MG63 (cell line): ENCODE measurements around the gene FBXO36. TPM values are rescaled to one million over a fixed set of nuclear protein-coding genes. Genes with fewer than 3 reads are reported as not detected.
"Not testable (repeated sequence)": the region's sequence is repeated elsewhere in the genome, so short reads cannot be mapped to it uniquely, and the experiment has no call there.

ENCODE experiments used
- DNase-seq: peaks from one replicate; pipeline ENCODE4 v3.0.0-alpha.2; 2020
- H3K27me3 ChIP-seq: fragments of 250-450 bp; sonication (Bioruptor Pico); 2 replicates; pipeline ENCODE4 v1.5.1; 2020; ENCODE audit warnings: mild to moderate bottlenecking, moderate library complexity
- H3K36me3 ChIP-seq: fragments of 250-450 bp; sonication (Bioruptor Pico); 2 replicates; pipeline ENCODE4 v1.5.1; 2020; ENCODE audit warnings: mild to moderate bottlenecking, moderate library complexity
- H3K4me3 ChIP-seq: fragments of 250-450 bp; sonication (Bioruptor Pico); 2 replicates; pipeline ENCODE4 v1.5.1; 2020; ENCODE audit warnings: mild to moderate bottlenecking, moderate library complexity
- H3K9me3 ChIP-seq: fragments of 250-450 bp; sonication (Bioruptor Pico); 2 replicates; pipeline ENCODE4 v1.5.1; 2020; ENCODE audit warnings: mild to moderate bottlenecking, moderate library complexity
- total RNA-seq: library from RNA; depleted of rRNA; stranded (reverse); fragments of >200 nt; shearing (Covaris generic); gene quantifications from 2 replicates; pipeline ENCODE4 v1.2.3, GENCODE V29; 2014; ENCODE audit warnings: low replicate concordance

The FBXO36 gene
- total RNA-seq, 1 experiment from 2014 or later, result 0.56 TPM

DNA sequence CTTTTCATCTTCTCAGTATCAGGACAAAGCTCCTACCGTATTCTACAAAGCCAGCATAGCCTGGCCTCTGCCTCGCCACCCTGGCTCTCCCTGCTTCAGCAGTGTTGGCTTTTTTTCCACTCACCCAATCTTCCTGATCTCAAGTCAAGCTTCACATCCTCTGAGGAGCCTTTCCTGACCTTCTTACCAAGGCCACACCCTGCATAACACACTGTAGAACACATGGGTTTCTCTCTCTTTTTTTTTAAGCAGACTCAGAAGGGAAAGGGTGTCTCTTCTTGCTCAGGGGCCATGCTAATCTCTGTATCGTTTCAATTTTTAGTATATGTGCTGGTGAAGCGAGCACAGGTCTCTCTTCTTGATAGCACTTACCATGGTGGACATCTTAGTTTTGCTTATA lies 15.2 kb downstream of the FBXO36 start:
- Histone ChIP-seq H3K36me3 (peaks cover 9% of the 10 kb centered on the region), H3K9me3 (no peaks in the 10 kb centered on the region), H3K4me3 (no peak overlapping the region), H3K27me3 (no peaks in the 10 kb centered on the region)
- no peak for DNase-seq

DNA sequence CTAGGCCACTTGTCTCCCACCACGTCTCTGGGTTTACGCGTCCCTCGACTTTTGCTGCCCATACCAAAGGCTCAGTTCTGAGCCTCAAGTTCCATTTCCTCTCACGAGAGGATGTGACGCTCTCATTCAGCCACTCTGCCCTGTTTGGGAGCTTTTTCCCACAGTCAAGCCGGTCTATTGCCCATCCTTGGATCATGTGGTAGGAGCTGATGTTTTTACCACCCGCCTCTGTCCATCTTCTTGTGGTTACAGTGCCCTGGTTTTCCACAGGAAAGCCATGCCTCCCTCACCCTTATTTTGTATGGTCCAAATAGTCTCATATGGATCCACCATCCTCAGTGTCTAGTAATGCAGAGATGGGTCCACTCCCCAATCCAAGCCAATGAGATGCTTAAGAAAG lies 20.4 kb downstream of the FBXO36 start:
- no peaks in the 10 kb centered on the region for H3K36me3 ChIP-seq

DNA sequence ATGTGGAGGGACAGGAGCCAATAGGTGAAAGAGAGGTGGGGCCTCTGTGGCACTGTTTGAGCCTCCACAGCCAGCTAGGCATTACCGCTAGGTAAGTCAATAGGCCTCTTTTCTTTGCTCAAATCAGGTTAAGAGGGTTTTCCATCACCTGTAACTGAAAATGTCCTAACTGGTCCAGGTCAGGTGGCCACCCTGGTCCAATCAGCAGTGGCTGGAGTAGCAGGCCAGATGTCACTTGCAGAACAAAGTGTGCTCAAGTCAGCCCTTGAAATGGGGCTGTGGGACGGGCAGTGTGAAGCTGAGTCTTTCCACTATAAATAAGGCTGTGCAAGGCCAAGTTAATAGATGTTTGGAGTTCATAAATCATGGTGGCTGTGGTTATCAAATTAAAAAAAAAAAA lies 20.9 kb downstream of the FBXO36 start:
- no peak for DNase-seq
- no peaks in the 10 kb centered on the region for H3K36me3 ChIP-seq
- no peaks in the 10 kb centered on the region for H3K27me3 ChIP-seq
- no peak overlapping the region for H3K4me3 ChIP-seq
- no peaks in the 10 kb centered on the region for H3K9me3 ChIP-seq

More for the DNA sequence above, 20.4 kb downstream of the FBXO36 start:
- Histone ChIP-seq H3K9me3 (no peaks in the 10 kb centered on the region), H3K4me3 (no peak overlapping the region), H3K27me3 (no peaks in the 10 kb centered on the region)
- no peak for DNase-seq

DNA sequence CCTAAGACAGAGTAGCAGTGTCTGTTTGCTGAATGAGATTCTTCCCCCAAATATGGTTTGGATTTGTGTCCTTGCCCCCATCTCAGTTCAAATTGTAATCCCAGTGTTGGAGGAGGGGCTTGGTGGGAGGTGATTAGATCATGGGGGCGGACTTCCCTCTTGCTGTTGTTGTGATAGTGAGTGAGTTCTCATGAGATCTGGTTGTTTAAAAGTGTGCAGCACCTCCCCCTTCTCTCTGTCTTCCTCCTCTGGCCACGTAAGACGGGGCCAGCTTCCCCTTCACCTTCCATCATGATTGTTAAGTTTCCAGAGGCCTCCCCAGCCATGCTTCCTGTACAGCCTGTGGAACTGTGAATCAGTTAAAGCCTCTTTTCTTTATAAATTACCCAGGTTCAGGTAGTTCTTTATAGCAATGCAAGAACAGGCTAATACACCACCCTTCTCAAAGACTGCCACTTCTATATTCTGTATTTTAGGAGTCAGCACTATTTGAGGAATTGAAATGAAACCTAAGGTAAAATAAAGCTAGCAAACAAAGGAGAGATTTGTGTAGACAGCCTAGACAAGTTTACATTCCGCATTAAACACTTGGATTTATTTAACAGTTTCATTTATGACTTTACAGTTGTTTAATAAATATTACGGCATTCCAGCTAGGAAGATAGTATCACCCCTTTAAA lies 21.6 kb downstream of the FBXO36 start:
- Histone ChIP-seq H3K27me3 (no peaks in the 10 kb centered on the region), H3K36me3 (no peaks in the 10 kb centered on the region), H3K4me3 (no peak overlapping the region), H3K9me3 (no peaks in the 10 kb centered on the region)
- DNase-seq, result no peak

DNA sequence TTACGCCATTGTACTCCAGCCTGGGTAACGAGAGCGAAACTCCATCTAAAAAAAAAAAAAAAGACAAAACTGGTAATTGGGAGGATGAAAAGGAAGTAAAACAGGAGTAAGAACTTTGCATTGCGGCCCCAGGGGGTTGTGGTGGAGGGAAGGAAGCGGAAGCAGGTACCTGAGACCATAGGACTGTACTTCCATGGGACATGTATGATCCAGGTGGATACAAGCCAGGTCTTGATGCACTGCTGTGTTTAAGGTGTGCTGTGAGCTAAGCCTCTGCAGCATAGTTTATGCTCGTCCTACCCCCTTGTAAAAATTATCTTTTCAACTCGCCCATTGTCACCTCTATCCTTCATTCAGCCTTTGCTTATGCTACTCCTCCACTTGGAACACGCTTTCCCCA lies 23.7 kb downstream of the FBXO36 start:
- no peak for DNase-seq
- H3K4me3 ChIP-seq, result no peak overlapping the region

DNA sequence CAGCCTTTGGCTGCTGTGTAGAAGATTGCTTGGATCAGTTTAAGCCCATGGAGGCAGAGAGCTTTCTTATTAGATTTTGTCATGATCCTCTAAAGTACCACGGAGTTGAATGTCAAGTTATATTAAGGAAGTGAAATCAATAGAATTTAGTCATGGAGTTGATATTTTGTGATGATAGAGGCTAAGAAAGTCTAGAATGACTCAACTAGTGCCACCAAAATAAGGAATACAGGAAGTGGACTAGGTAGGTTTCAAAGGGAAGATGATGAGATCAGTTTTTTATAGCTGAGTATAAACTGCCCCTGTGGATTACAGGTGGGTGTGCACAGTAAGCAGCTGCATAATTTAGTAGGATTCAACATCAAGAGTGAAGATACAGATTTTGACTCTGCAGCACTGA lies 25.2 kb downstream of the FBXO36 start:
- Histone ChIP-seq H3K27me3 (no peaks in the 10 kb centered on the region), H3K36me3 (no peaks in the 10 kb centered on the region), H3K9me3 (no peaks in the 10 kb centered on the region), H3K4me3 (no peak overlapping the region)
- DNase-seq, result no peak

More for the DNA sequence above, 23.7 kb downstream of the FBXO36 start:
- Histone ChIP-seq H3K27me3 (no peaks in the 10 kb centered on the region), H3K9me3 (no peaks in the 10 kb centered on the region), H3K36me3 (no peaks in the 10 kb centered on the region)

DNA sequence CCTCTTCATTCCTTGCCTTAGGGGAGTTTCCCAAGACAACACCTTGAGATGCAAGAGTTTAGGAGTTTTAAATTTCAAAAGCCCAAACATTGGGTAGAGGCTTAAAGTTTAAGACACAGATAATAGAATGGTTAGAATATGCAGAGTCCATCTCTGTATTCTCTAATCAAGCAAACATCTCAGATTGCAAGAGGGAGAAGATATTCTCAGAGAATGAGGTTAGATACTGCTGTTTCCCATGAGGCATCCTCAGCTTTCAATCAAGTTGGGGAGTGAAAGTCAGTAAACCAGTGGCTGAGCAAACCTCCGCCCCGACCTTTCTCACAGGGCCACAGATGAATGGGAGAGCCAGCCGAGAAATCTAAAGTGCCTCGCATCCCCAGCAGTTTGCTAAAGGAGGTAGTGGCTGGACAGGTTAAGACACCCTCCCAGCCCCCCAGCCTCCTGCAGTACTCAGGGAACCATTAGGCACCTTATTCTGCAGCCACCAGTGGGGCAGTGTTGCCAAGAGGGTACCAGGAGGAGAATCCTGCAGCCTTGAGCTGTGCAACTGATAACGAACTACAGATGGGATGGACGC lies 30.0 kb downstream of the FBXO36 start:
- no peak overlapping the region for H3K4me3 ChIP-seq
- H3K9me3 ChIP-seq, result no peaks in the 10 kb centered on the region

DNA sequence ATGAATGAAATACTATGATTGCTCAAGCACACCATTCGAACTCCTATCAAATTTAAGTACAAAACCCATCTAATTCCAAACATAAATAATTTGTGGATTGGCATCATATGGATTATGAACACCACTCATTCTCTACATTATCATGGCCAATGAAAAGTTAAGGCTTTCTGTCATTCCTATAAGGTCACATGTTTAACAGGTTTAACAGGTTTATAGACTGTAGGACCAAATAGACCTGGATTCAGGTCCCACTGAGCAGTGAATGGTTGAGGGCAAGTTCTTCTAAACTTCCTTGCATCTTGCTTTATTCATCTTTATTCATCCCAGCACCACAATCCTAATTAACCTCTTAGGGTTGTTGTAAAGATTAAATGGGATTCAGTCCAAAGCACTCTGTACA lies 33.4 kb downstream of the FBXO36 start:
- no peak for DNase-seq
- Histone ChIP-seq H3K27me3 (no peaks in the 10 kb centered on the region), H3K9me3 (no peaks in the 10 kb centered on the region), H3K36me3 (no peaks in the 10 kb centered on the region), H3K4me3 (no peak overlapping the region)

More for the DNA sequence above, 30.0 kb downstream of the FBXO36 start:
- H3K27me3 ChIP-seq, result no peaks in the 10 kb centered on the region
- DNase-seq, result no peak
- no peaks in the 10 kb centered on the region for H3K36me3 ChIP-seq

DNA sequence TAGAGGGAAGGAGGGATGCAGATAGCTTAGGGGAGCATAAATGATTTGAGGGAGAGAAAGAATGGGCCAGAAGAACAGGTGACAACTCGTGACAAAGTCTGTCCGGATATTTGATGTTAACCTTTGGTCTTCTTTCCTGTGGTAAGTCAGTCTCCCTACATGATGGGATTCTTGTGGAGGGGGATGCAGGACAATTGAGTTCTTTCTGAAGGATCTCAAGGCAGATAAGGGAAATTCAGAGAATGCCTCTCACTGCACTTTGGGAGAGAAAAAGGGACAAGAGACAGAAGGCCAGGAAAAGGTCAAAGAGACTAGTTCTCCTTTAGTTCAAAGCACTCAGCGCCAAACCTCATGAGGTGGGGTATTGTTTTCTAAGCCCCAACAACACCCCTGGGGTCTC lies 34.2 kb downstream of the FBXO36 start:
- H3K4me3 ChIP-seq, result no peak overlapping the region
- no peaks in the 10 kb centered on the region for H3K9me3 ChIP-seq
- H3K27me3 ChIP-seq, result no peaks in the 10 kb centered on the region
- H3K36me3 ChIP-seq, result no peaks in the 10 kb centered on the region
- DNase-seq, result no peak

DNA sequence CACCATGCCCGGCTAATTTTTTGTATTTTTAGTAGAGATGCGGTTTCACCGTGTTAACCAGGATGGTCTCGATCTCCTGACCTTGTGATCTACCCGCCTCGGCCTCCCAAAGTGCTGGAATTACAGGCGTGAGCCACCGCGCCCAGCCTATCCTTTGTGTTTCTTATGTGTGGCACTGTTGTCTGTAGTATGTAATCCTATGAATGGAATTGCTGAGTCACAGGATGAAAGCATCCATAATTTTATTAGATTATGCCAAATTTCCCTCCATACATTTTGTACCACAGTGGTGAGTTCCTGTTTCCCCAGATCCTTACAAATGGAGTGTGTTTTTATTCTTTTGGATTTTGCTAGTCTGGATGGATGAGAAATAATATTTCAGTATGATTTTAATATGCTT lies 41.3 kb downstream of the FBXO36 start:
- not testable (repeated sequence) for H3K9me3 ChIP-seq, DNase-seq, H3K4me3 ChIP-seq, H3K27me3 ChIP-seq, H3K36me3 ChIP-seq

DNA sequence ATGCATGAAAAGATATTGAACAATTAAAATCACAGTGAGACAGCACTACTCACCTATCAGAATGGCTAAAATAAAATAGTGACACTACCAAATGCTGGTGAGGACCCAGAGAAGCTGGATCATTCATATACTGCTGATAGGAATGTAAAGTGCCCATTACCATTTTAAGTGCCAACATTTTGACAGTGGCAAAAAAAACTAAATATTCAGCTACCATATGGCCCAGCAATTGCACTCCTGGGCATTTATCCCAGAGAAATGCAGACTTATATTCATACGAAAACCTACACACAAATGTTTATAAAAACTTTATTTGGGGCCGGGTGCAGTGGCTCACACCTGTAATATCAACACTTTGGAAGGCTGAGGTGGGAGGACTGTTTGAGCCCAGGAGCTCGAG lies 47.6 kb downstream of the FBXO36 start:
- Histone ChIP-seq H3K9me3 (no peaks in the 10 kb centered on the region), H3K4me3 (no peak overlapping the region), H3K36me3 (no peaks in the 10 kb centered on the region), H3K27me3 (no peaks in the 10 kb centered on the region)
- no peak for DNase-seq

DNA sequence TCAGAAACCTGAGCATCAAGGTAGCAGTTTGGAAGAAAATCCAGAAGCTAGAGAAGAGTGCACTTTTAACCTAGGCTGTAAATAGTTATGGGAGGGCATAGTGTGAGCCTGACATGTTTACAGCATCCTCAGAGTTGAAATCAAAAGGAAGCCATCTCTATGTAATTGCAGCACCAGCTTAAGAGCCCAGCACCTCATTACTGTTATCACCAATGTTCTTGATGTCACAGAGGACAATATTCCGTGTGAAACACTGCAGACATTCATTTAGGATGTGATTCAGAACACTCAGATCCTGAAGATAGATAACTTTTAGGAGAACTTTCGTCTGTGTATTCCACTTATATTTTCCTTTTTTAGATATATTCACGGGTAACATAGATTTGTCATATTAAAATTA lies 48.1 kb downstream of the FBXO36 start:
- no peaks in the 10 kb centered on the region for H3K27me3 ChIP-seq
- DNase-seq, result no peak
- H3K9me3 ChIP-seq, result no peaks in the 10 kb centered on the region
- no peaks in the 10 kb centered on the region for H3K36me3 ChIP-seq
- H3K4me3 ChIP-seq, result no peak overlapping the region

DNA sequence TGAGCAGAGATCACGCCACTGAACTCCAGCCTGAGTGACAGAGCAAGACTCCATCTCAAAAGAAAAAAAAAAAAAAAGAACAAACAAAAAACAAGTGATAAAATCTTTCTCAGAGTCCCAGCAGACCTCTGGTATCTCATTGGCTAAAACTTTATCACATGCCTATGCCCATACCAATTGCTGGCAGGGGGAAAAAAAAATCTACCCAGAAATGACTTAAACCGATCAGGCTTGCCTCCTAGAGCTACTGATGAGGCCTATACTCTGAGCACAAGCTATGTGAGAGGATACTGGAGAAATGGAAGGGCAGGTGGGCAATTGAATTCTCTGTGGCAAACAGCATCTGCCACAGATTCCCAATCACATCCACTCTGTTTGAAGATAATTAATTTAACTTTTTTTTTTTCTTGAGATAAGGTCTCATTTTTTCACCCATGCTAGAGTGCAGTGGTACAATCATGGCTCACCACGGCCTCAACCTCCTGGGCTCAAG lies 49.0 kb downstream of the FBXO36 start:
- Histone ChIP-seq H3K27me3 (no peaks in the 10 kb centered on the region), H3K4me3 (no peak overlapping the region), H3K36me3 (no peaks in the 10 kb centered on the region), H3K9me3 (no peaks in the 10 kb centered on the region)
- DNase-seq, result no peak

DNA sequence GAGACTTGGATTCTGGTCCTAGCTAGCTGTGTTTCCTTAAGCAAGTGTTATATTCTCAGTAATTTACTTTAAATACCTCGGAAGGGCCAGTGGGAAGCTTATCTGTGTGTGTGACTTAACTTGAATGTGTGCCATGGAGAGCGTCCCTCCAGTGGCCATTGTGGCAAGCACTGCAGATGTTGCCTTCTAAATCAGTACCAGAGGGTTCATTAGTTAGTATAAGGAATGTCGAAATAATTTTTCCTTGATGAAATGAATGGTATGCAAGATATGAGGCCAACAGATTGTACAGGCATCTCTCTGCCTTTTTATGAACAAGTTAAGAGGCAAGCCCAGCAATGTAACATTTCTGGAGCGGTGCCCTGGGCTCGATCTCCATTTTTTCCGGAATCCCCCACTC lies 52.0 kb downstream of the FBXO36 start:
- Histone ChIP-seq H3K4me3 (no peak overlapping the region), H3K27me3 (no peaks in the 10 kb centered on the region), H3K36me3 (no peaks in the 10 kb centered on the region), H3K9me3 (no peaks in the 10 kb centered on the region)
- DNase-seq, result no peak

DNA sequence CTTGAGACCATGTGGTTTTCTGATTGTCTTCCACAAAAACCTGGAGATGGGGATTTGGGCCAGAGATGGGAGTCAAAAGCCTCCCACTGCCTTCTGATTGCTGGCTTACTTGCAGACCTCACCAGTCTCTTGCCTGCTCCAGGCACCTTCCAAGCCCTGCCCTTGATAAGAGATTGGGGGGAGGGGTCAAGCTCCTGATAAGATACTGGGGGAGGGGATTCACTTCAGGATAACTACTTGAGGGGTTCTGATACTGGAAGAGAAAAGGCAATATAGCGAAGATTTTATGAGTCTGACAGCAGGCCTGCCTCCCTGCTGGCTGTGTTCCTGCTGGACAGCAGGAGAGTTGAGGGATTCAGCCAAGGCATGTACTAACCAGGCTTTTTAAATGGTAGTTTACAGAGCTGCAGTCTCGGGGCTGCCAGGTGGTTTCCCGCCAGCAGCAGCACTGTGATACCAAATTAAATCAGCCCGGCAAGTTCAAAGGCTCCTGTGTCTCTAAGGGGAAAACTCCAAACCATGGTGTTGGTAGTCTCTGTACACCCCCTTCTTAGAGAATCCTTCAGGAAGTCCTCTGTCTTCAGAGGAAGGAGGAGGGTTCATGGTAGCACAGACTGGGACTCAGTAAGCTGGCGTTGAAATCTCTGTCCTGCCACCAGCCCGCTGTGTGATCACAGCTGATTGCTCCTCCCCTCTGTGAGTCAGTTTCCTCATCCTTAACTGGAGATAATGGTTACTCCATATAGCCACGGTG lies 58.3 kb downstream of the FBXO36 start:
- Histone ChIP-seq H3K36me3 (no peaks in the 10 kb centered on the region), H3K4me3 (peak overlapping the region; percentile 18)
- DNase-seq, result peak; percentile 83

DNA sequence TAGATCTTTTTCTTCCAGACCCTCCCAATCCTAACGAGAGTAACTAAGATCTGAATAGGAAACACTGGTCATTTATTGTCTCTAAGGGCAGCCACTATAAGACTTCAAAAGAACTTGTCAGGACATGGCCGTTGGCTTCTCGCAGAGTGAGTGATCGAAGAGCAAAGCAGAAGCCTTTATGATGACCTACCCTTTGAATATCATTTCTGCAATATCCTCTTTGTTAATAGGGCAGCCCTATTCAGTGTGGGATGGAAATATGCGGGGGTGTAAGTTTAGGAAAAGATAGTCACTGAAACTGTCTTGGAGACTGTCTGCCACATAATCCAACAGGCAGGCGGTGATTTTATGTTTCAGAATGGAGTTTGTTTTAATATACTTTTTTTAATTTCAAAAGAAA lies 70.9 kb downstream of the FBXO36 start:
- Histone ChIP-seq H3K36me3 (no peaks in the 10 kb centered on the region), H3K9me3 (no peaks in the 10 kb centered on the region), H3K4me3 (no peak overlapping the region), H3K27me3 (no peaks in the 10 kb centered on the region)
- DNase-seq, result no peak

More for the DNA sequence above, 58.3 kb downstream of the FBXO36 start:
- no peaks in the 10 kb centered on the region for H3K27me3 ChIP-seq
- H3K9me3 ChIP-seq, result no peaks in the 10 kb centered on the region

DNA sequence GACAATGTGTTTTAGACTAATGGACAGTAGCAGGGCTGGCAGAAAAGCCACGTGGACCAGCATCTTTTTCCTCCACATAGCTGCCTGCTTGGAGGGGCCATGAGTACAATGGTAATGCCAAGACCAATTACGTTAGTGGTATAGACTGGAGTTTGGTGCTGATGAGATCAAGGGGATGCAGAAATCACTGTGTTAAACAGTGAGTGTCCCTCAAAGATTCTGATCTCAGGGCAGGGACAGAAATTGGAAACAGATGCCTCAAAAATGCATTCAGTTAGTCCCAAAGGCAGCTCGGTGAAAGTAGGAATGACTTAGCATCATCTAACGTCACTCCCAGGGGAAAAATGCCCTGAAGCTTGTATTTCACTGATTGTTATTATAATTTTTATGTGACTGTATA lies 74.0 kb downstream of the FBXO36 start:
- no peaks in the 10 kb centered on the region for H3K9me3 ChIP-seq
- H3K27me3 ChIP-seq, result no peaks in the 10 kb centered on the region
- H3K4me3 ChIP-seq, result no peak overlapping the region
- DNase-seq, result no peak
- H3K36me3 ChIP-seq, result no peaks in the 10 kb centered on the region

DNA sequence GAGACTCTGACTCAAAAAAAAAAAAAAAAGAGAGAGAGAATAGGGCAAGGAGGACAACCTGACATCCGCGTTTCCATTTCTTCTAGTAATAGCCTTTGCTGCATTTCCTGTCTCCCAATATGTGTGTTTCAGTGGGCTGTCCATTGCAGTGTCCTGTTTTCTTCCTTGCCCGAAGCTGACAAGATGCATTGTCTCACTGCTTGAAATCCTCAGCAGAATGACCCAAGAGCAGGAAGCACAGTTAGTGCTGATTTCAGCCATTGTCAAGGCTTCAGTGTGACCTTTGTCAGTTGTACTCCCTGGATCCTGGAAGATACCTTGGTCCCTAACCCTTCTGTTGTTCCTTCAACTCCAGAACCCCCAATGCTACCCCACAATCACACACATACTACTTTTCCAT lies 75.3 kb downstream of the FBXO36 start:
- H3K27me3 ChIP-seq, result no peaks in the 10 kb centered on the region
- no peaks in the 10 kb centered on the region for H3K9me3 ChIP-seq
- no peak for DNase-seq
- no peak overlapping the region for H3K4me3 ChIP-seq
- H3K36me3 ChIP-seq, result no peaks in the 10 kb centered on the region
